C4-2B (cell line): ENCODE data around the gene ZDHHC9.

Experiments used
- H3K27ac ChIP-seq: fragments of 450-650 bp; 2 replicates; pipeline ENCODE4 v1.5.1; 2017
- CTCF ChIP-seq: fragments of 450-650 bp; conservative IDR thresholded peaks from 2 replicates; pipeline ENCODE4 v1.5.1; 2017; ENCODE audit warnings: mild to moderate bottlenecking
- ZFX ChIP-seq: fragments of 450-650 bp; IDR thresholded peaks from 2 replicates; pipeline ENCODE4 v1.6.1; 2017

ZDHHC9 gene

GRCh38 chrX:129779086-129779672, 64.5 kb downstream of the ZDHHC9 start:
- no peak overlapping the region for H3K27ac ChIP-seq
- TF ChIP-seq CTCF (no peak), ZFX (no peak)

GRCh38 chrX:129777218-129778030, 66.3 kb downstream of the ZDHHC9 start:
- peak overlapping the region; percentile 60 for H3K27ac ChIP-seq
- TF ChIP-seq ZFX (no peak), CTCF (no peak)

GRCh38 chrX:129773649-129774458, 69.8 kb downstream of the ZDHHC9 start:
- no peak for TF ChIP-seq CTCF
- no peak for TF ChIP-seq ZFX
- no peak overlapping the region for H3K27ac ChIP-seq

GRCh38 chrX:129772796-129773431, 70.8 kb downstream of the ZDHHC9 start:
- no peak overlapping the region for H3K27ac ChIP-seq
- no peak for TF ChIP-seq ZFX
- no peak for TF ChIP-seq CTCF

- no peak for TF ChIP-seq CTCF
- TF ChIP-seq ZFX = no peak
- H3K27ac ChIP-seq = no peak overlapping the region
Measured at GRCh38 chrX:129771266-129771995, 72.3 kb downstream of the ZDHHC9 start.

GRCh38 chrX:129769467-129770154, 74.1 kb downstream of the ZDHHC9 start:
- TF ChIP-seq ZFX = no peak
- TF ChIP-seq CTCF = no peak
- no peak overlapping the region for H3K27ac ChIP-seq
